Bone marrow (tissue), 2 donors: ENCODE results near the gene ERMN.
A peak's percentile ranks its signal among the peaks of the same experiment; 100 is the strongest.
"Not testable (repeated sequence)": the region's sequence is repeated elsewhere in the genome, so short reads cannot be mapped to it uniquely, and the experiment has no call there.

ENCODE experiments used
- DNase-seq, 2 donors: peaks; one replicate each; lab custom pipeline; 2025; lab: John Stamatoyannopoulos, UW

Gene ERMN, protein sequence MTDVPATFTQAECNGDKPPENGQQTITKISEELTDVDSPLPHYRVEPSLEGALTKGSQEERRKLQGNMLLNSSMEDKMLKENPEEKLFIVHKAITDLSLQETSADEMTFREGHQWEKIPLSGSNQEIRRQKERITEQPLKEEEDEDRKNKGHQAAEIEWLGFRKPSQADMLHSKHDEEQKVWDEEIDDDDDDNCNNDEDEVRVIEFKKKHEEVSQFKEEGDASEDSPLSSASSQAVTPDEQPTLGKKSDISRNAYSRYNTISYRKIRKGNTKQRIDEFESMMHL

DNA sequence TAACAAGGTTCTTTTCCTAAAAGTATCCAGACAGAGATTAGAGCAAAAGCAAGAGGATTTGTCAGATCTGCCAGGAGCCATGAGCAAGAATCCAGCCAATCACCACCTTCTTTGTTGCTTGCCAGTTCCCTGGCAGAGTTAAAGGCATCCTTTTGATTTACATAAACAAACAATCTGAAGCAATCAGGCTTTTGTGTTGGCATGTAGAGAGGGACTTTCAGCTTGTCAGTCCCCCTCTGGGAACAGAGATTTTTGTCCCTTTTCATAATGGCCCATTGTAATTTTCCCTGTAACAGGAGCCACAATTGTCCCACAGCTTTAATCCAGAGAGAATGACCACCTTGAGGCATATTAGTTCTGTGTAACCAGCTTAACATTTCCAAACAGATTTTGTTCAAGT, at the start of gene ERMN:
Gene ERMN (minus strand): TSS at position 39 of the 400 bp plus-strand sequence. CDS start 182 bp downstream, outside the sequence.
- DNase-seq, result no peak

DNA sequence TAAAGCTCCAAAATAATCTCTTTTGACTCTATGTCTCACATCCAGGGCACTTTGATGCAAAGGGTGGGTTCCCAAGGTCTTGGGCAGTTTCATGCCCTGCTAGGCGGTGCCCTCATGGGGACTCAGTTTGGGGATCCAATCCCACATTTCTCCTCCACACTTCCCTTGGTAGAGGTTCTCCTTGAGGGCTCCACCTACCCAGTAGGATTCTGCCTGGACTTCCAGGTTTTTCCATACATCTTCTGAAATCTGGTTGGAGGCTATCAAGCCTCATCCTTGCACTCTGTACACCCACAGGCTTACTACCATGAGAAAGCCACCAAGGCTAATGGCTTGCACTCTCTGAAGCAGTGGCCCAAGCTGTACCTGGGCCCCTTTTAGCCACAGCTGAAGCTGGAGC, 49.8 kb upstream of the ERMN start:
- no peak for DNase-seq

DNA sequence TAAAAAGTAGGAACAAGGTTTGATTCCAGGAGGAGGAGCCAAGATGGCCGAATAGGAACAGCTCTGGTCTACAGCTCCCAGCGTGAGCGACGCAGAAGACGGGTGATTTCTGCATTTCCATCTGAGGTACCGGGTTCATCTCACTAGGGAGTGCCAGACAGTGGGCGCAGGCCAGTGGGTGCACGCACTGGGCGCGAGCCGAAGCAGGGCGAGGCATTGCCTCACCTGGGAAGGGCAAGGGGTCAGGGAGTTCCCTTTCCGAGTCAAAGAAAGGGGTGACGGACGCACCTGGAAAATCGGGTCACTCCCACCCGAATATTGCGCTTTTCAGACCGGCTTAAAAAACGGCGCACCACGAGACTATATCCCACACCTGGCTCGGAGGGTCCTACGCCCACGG, 42.9 kb upstream of the ERMN start:
- not testable (repeated sequence) for DNase-seq

DNA sequence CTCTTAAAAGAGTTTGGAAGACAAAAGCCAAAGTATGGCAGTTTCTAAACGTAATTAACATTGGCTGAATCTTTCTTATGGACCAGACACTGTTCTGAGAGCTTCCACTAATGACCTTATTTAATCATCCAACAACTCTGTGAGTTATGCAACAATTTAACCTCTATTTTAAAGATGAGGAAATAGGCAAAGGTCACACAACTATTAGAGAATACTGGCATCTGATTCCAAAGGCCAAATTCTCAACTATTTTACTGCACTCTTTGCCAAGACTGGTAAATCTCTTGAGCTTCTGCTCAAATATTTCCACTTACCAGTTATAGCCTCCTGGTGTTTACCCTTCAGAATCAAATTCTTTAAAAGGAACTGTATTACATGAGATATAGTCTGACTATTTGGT, 42.1 kb upstream of the ERMN start:
- no peak for DNase-seq

DNA sequence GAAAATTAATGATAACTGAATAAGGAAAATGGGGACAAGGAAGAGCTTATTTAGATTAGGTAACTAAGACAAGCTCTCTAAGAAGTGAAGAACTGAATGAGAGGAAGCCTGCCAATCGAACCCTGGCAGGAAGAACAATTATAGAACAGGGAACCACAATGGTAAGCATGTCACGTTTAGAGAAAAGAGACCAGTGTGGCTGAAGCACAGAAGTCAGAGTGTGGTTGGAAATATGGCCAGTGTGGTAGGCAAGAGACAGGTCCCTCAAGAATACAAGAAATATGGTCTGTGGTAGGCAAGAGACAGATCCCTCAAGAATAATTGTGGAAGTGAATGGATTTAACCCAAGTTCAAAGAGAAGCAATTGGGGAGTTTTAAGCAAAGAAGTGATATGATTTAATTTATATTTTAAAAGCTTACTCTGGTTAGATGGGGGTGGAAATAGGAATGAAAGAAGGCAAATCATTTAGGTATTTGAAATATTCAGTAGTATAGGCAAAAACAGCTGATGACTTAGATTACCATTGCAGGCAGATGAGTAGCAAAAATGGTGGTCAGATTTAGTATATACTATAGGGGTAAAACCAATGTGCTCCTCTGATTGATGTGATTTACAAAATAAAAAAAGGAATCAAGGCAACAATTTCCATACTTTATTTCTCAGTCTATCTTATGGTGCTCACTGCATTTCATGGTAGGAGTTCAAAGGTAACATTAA, 38.8 kb upstream of the ERMN start:
- peak in 1 of 2 donors; percentile 26 for DNase-seq

DNA sequence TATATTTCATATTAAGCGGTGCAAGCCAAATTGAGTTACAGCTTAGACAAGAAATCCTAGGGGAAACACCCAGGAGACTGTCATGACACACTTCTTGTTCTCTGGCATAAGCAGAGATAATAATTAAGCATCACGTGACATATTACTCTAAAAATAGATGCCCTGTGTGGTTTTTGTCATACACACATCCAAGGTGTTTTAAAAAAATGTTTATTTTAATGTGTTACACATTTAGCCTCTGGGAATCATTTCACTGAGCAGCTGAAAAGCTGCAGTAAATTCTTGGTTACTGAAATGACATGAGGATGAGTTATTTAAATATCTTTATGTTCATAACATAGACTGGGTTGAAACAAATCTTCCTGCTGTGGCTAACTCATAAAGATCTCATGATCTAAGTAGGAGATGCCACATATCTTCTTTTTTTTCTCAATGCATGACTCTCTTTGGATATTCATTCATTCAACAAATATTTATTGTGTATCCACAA, 38.0 kb upstream of the ERMN start:
- no peak for DNase-seq

DNA sequence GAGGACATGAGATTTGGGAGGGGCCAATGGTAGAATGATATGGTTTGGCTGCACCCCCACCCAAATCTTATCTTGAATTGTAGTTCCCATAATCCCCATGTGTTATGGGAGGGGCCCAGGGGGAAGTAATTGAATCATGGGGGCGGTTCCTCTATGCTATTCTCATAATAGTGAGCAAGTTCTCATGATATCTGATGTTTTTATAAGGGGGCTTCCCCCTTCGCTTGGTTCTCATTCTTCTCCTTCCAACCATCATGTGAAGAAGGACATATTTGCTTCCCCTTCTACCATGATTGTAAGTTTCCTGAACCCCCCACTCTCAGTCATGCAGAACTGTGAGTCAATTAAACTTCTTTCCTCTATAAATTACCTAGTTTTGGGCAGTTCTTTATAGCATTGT, 37.0 kb upstream of the ERMN start:
- no peak for DNase-seq

DNA sequence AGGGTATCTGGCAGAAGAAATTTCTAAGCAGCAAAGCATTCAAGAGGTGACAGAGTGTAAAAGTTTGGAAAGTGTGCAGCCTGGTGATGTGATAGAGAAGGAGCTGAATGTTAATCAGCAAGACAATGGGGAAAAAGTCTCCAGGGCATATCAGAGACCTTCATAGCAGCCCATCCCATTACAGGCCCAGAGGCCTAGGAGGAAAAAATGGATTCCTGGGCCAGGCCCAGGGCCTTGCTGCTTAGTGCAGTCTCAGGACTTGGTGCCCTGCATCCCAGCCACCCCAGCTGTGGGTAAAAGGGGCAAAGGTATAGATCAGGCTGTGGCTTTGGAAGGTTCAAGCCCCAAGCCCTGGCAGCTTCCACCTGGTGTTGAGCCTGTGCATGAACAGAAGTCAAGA, 35.9 kb upstream of the ERMN start:
- DNase-seq, result no peak

DNA sequence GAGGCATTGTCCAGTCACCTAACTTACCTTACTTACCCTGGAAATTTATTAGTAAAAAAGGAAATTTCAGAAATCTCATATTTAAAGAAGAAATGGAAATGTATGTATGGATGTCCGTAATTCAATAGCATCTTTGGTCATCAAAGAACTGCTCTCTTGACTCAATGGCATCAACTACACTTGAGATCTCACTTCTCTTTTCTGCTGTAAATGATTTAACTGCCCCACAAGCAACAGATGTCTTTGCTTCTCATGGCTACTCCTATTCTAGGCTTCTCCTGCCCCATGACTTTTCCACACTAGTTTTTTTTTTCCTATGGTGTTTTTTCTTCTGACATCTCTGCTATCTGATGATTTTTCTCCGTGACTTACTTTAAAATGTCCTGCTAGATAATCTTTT, 34.0 kb upstream of the ERMN start:
- DNase-seq, result no peak

DNA sequence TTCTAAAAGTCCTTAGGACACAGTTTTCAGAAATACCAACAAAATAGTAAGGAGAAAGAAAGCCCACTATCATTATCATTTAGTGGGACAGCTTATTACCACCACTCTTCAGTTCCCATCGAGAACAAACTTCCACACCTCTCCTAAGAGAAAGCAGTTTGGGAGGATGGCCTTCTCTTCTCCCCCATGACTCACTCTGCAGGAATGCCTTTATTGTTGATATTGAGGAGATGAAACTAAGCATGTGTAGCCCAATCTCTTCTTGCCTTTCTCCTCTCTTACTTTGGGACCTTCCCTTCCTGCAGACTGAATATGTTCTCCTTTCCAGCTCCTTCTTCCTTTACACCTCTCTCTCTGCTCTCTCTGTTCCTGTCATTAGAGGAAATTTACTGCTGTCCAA, 30.0 kb upstream of the ERMN start:
- DNase-seq, result no peak

DNA sequence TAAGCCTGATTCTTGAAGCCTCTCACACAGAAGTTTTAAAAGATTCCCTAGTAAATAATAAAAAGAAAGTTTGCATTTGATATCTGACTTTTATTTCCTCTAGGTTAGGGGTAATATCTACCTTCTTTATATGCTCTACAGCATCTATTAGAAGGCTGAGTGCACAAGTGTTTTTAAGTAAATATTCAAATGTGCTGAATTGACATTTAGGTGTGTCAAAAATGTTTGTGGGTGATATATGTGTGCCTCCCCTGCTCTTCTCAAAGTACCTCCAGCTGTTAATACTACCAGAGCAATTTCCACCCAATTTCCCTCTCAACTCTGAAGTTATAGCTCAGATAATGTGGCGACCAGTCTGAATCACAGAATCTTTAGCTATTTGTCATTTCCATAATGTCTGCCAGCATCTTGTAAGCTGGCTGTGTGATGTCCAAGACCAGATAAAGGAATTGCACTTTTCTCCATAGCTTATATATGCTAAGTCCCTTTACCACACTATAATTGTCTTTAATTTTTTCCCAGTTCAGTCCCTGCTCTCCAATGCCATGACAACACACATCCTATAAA, 24.4 kb upstream of the ERMN start:
- DNase-seq, result no peak

DNA sequence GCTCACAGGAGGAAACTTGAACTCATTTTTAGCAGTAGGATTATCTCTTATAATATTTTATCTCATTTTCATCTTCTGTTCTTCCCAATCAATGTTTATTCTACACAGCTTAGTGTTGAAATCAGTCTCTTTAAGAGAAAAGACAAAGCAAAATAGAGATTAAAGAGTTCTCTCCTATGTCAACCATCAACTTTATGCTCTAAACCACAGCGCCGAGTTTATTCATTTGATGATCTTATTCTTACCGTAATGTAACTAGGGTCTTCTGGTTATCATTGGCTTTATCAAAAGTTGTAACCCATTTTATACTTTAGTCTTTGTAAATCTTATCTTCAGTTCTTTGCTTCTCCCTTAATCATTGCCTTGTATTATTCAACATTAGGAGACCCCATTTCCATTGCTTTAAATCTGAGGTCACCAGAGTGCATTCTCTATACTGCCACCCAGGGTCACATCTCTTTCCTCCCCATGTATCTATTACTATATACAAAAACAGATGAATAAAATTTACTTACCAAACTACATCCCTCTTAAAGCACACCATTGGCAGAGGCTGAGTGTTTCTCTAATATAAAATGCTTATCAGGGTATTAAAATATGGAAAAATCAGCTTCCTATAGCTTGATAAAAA, 22.8 kb upstream of the ERMN start:
- no peak for DNase-seq

DNA sequence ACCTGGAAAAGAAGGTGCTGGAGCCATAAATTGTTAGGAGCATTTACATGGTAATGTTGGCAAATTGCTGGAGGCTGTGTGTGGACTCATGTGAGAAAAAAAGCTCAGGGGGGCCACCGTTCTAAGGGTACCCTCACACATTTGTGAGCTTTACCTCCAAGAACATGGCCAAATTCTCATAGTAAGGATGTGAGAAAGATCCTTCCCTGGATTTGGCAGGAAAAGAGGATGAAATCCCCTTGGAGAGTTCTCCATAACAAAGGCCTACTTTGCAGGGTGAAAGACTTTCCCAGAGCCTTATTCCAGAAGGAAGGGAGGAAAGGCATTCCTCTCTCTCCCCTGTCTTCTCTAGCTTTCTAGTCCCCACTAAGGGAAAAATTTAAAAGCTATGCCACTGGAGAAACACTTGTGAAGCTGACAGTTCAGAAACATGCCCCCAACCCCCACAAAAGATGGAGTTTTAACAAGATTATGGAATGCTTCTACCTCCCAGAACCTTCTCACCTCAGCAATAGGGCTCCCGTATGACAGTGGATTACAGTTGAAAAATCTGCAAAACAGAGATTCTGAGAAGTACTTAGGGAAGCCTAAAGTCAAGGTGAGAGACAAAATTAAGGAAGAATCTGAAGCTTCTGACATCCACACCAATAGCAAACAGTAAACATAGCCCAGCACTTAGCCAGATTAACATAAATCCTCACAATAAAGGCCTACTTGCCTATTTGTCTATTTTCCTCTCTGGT, 20.2 kb upstream of the ERMN start:
- no peak for DNase-seq

DNA sequence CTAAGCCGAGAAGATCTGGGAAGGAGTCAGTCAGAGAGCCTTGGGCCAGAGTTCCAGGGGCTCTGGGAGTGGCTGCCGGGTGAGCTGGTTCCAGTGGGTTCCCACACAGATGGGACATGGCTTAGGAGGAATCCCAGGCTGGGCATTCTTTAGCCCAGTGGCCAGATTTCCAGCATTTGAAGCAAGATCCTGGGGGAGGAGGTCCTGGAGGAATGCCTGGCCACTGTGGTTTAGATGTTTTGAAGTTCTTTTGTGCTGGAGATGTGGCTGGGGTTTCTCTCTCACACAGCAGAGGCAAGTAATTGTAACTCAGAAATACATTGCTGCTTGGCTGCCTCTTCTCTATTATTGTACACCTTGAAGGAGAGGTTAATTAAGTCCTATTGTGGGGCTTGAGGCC, 15.8 kb upstream of the ERMN start:
- not testable (repeated sequence) for DNase-seq

DNA sequence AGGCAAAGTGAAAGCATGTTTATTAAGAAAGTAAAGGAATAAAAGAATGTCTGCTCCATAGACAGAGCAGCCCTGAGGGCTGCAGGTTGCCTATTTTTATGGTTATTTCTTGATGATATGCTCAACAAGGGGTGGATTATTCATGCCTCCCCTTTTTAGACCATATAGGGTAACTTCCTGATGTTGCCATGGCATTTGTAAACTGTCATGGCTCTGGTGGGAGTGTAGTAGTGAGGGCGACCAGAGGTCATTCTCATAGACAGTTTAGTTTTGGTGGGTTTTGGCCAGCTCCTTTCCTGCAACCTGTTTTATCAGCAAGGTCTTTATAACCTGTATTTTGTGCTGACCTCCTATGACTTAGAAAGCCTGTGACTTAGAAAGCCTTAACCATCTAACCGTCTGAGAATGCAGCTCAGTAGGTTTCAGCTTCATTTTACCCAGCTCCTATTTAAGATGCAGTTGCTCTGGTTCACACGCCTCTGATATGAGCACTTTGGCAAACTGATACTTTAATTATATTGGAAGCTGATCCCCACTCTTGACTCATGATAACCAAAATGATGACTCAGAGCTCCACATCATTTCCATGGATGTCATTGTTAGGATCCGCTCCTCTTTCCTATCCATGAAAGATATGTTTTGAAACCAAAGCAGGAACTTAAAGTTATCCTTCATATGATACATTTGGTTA, 14.5 kb upstream of the ERMN start:
- DNase-seq, result no peak

DNA sequence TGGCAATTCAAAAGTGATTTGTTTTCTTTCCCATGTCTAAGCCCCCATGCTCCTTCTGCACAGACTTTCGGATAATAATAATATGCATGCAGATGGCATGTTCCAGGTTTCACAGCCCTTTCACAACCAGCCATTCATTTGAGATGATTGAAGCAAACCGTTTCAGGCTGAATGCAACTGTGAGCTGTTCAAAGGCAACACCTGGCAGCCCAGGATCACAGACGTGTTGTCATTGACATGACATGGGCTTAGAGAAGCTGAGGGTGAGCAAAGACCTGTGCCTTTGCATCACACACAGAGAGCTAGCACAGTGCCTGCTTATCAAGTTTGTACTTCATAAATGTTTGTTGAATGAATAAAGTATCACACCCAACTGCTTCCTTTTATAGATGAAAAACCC, 12.4 kb upstream of the ERMN start:
- no peak for DNase-seq

DNA sequence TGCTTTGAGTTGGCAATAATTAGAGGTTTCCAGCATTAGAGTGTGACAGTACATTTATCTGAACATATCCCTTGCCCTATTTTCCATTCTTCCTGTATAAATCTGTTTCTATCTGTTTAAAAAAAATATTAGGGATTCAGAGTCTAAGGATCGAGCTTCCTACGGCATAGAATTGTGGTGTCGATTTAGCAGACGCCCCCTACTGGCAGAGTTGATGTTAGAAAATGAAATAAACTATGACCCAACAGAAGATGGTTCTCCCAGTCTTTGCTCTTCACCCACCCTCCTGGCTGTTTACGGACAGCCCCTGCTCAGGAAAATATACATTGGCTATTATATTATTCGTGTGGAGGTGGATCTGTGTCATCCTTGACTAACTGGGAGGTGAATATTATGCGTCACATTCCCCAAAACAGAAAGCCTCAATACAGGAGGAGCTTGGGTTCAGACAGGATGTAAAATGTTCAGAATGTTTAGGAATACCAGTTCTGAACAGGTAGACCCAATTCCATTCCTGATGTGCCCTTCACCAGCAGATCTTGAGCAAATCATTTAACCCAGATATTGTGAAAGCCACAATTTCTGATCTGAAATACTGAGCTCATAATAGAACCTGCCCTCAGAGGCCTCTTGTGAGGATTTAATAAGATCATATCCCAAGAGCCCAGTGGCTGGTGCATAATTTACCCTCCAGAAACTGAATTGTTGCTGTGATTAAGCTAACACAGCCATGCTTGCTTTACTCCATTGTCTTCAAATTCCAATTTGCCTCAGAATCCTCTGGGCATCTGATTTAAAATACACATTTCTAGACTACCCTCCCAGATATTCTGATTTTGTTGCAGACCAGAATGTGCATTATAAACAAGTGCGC, 10.8 kb upstream of the ERMN start:
- peak in 1 of 2 donors; percentile 13 for DNase-seq

DNA sequence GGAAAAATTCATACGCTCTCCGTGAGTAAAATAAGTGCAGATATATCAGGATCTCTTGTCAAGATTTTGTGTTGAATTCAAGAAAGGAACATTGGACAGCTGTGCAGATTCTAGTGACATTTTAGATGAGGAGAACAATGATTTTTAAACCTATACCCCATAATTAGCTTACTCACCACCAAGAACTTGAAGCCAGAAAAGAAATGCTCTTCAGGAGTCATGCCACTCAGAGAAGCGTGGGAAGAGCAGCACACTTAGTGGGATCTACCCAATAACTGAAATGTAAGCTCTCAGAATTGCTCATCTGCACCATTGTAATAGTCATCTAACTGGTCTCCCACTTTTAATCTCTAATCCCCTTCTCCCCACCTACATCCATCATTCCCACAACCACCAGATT, 9.2 kb upstream of the ERMN start:
- DNase-seq, result no peak

DNA sequence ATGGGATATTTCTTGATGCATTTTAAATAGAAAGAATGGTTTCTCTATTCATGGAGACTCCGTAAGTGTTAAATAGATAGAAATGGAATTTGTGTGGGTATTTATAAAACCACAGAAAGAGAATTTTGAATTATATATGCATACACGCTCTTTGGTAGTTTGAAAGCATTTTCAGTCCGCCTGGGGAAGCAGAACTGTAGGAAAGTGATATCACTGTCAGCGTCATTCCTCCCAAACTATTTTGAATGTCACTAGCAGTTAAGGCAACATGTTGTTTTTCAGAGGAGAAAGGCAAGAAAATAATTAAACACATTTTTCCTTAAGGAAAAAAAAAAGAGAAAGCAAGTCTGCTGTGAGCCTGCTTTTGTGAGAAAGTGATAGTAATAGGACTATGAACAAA, 8.7 kb upstream of the ERMN start:
- no peak for DNase-seq

DNA sequence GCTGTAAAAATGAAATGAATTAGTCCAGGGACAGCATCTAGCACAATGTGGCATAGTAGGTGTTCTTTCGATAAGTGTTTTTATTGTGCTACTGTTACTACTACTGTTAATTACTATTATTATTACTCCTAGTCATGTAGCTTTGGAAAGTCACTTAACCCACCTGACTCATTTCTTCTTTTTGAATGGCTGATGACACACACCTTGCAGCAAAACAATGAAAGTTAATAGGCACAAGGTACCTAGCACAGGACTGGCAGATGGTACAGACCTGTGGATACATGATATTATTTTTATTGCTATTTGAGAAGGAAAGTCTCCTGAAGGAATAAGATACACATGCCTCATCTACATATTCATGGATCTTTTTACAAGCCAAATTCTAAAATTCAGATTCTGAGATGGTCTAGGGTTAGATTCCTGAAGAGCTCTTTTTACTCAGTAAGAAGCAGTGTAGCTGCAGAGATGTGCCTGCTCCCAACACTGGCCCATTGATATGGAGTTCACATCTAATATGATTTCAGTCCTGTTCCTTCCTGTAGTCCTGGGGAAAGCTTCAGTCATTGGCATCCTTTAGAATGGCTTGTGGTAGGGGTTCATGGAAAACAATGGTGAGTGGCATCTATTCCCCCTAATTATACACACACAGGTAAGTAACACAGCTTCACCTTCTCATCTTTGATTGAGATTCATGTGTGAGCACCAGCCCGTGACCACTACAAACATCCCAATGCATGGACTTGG, 7.9 kb upstream of the ERMN start:
- no peak for DNase-seq
